Right renal cortex interstitium (tissue), 3 donors: ENCODE data around the gene KIRREL3. TPM values are rescaled to one million over a fixed set of nuclear protein-coding genes. Genes with fewer than 3 reads are reported as not detected.
"Not testable (repeated sequence)": the region's sequence is repeated elsewhere in the genome, so short reads cannot be mapped to it uniquely, and the experiment has no call there.

ENCODE experiments used
- DNase-seq, 3 donors: peaks; one replicate each; pipeline ENCODE4 v3.0.0-alpha.2; 2013; ENCODE audit warnings: low read depth in 3 of 3, low spot score in 2 of 3
- polyA plus RNA-seq, 3 donors: library from polyadenylated mRNA; unstranded; fragments of 120-200 nt; gene quantifications; one replicate each; pipeline ENCODE4 v1.2.1, GENCODE V29; 2013; ENCODE audit not compliant: insufficient read length in 3 of 3

KIRREL3 gene
- polyA plus RNA-seq, 3 donors, result 1.2 to 1.4 (median 1.3) TPM

DNA sequence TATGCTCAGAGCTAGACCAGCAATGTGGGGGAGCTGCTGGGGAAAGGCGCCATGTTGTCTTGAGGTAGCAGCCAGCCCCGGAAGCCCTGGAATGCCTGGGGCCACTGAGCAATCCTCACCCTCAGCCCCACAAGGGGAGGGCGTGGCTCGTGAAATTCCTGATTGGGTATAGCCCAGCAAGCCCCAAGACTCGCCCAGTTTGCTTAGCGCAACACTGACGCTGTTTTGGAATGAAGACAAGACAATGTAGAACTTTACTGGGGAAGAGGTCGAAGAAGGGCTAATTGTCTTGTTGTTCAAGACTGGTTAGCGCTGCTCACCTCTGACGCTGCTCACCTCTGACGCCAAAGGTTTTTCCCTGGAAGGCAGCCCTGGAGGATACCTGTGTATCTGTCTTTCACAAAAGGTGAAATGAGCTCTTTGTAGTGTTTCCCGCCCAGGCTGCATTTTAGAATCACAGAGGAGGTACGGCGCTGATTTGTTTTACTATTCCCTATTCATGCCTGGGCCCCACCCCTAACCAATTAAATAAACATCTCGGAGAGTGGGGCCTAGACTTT is 597.5 kb downstream of the KIRREL3 start:
- no peak for DNase-seq

DNA sequence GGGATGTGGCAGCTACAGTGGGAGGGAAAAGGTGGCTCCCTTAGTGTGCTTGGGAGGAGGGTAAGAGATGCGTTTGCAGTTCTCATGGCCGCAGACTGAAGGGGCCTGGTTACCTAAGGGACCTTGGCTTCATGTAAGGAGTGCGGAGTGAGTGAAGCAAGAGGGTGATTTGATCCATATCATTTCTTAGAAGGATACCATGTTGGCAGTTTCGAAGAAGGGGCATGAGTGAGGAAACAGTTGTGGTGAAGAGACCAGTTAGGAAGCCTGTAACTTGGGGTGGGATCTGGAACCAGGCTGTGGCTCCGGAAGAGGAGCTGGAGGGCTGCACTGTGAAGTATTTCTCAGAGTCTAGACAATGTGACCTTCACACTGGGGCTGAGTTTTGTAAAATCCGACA is 600.1 kb downstream of the KIRREL3 start:
- no peak for DNase-seq

DNA sequence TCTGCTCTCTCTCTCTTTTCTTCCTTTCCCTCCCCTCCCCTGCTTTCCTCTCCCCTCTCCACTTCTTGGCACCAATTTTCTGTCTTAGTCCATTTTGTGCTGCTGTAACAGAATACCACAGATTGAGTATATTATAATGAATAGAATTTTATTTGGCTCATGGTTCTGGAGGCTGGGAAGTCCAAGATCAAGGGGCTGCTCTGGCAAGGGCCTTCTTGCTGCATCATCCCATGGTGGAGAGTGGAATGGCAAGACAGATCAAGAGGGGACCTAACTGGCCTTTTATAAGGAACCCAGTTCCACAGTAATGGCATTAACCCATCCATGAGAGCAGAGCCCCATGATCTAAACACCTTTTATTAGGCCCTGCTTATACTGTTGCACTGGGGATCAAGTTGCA is 600.6 kb downstream of the KIRREL3 start:
- DNase-seq, result no peak

DNA sequence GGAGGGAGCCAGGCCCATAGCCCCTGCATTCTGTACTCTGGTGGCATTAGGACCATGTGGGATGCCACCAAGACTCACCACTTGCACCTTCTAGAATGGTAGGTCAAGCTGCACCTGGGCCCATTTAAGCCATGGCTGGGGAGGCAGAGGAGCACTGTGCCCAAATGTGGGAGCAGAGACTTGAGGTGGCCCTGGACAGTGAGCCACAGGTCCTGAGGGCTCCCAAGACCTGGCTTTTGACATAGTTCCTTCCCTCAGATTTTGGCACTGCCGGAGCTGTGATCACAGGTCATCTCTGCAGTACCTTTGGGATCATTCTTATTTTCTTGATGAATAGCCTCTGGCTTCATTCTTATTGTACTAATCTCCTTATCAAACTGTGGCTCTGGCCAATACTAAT is 601.8 kb downstream of the KIRREL3 start:
- DNase-seq, result no peak

DNA sequence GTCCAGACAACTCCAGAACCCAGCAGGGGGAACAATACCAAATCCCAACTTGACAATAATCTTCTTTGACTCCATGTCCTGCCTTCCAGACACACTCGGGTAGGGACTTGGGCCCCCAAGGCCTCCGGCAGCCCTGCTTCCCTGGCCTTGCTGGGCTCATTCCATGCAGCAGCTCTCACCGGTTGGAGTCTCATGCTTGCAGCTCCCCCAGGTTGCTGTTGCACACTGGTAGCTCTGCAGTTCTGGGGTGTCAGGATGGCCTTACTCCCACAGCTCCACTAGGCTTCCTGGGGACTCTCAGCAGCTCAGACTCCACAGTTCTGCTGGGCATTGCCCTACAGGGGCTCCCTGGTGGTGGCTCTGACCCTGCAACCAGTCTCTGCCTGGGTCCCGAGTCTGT is 602.3 kb downstream of the KIRREL3 start:
- DNase-seq, result no peak

DNA sequence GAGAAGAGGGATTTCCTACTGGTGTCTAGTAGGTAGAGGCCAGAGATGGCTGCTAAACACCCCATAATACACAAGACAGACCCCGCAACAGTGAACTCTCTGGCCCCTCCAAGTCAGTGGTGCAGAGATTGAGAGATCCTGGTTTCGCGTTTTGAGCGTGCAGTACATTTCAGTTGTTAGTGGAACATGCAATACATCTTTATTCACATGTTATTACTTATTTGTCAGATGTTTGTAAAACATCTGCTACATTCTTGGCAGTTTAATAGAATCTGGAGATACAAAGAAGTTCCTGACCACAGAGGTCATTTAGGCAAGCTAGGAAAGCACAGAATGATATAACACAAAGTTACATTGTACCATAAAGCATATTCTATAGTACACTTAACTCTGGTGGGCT is 603.6 kb downstream of the KIRREL3 start:
- DNase-seq, result no peak

DNA sequence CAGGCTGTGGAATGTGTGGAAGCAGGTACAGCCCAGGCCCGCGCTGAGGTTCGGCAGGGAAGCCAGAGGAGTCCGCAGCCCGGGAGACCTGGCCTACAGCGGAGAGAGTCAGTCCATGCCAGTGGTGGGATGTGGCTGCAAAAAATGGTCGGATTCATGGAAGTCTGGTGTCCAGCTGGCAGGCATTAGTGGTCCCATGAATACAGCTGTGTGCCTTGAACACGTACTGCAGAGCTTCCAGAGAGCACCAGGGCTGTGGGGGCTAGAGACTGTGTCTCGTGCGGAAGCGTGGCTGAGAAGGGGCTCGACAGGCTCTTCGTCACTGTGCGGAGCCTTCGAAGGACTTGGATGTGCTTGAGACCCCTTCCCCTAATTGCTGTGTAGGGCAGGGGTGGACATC is 604.3 kb downstream of the KIRREL3 start:
- DNase-seq, result not testable (repeated sequence)

DNA sequence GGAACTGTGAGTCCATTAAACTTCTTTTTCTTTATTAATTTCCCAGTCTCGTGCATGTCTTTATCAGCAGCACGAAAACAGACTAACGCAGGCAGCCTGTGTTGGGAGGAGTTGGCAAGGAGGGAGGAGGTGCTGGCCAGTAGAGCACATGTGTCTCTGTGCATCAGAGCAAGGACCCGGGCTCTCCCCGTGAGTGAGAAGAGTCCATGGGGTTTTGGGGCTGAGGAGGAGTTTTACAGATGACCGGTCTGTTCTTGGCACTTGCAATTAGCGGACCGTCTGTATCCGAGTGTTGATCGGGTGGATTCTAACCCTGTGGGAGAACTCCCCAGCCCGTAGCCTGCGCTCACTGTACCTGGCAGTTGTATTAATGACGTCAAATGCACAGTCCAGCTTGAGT is 604.8 kb downstream of the KIRREL3 start:
- not testable (repeated sequence) for DNase-seq

DNA sequence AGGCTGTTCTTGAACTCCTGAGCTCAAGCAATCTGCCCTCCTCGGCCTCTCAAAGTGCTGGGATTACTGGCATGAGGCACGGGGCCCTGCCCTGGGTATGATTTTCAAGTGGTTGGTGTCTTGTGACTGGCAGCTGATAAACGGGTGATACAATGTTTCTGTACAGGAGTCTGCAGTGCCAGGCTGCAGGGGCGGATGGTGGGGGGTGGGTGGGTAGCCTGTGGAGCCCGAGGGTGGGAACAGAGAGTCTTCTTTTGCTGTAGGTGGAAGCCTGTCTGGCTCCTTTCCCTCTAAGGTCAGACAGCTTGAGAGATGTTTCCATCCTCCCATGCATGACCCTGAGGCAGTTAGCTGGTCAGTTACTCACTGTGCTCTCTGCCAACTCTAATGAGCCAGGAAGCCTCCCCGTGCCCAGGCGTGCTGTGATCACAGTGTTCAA is 605.9 kb downstream of the KIRREL3 start:
- DNase-seq, result not testable (repeated sequence)

DNA sequence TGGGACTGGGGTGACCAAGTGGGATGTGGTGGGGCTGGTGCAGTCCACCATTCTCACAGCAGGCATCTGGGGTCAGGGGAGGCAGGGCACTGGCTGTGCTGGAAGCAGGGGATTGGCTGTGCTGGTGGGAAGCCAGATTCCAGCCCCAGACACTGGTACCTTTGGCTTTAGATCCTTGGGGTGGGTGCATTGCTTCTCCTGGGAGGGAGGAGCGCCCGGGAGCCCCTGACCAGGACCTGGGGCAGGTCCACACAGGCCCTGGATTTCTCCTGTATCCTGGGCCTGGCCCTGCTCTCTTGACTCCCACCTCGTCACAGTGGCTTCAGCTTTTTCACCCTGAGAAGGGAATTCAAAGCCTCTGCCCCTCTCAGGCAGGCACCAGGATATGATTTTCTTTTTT is 606.5 kb downstream of the KIRREL3 start:
- no peak for DNase-seq

DNA sequence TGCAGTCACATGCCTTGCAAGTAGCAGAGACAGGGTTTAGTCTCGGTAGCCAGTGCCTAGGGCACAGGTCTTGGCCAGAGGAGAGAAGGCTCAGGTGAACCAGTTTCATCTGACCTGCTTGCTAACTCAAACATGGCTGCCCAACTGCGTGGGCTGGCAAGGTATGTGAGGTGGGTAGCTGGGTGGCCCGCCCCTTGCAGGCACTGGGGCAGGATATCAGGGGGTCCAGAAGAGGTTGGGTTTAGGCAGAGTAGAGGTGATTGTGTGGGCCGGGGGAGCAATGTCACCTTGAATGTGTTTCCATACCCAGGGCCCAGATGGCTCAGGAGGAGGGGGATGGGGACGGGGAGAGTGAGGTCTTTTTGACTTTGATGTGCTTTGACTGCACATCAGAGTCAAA is 607.4 kb downstream of the KIRREL3 start:
- no peak for DNase-seq

DNA sequence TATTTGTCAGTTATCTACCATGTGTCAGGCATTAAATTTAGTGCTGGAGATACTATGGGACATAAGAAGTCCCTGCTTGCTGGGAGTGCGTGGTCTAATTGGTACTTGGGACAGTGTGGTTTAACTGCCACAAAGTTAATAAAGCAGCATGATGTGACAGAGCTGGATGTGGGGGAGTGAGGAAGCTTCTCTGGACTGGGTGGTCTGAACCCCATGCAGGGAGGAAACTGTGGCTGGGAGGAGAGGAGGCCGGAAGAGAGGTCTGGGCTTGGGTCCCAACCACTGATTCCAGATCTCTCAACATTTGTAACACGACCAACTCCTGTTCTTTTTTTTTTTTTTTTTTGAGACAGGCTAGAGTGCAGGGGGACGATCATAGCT is 607.9 kb downstream of the KIRREL3 start:
- no peak for DNase-seq

DNA sequence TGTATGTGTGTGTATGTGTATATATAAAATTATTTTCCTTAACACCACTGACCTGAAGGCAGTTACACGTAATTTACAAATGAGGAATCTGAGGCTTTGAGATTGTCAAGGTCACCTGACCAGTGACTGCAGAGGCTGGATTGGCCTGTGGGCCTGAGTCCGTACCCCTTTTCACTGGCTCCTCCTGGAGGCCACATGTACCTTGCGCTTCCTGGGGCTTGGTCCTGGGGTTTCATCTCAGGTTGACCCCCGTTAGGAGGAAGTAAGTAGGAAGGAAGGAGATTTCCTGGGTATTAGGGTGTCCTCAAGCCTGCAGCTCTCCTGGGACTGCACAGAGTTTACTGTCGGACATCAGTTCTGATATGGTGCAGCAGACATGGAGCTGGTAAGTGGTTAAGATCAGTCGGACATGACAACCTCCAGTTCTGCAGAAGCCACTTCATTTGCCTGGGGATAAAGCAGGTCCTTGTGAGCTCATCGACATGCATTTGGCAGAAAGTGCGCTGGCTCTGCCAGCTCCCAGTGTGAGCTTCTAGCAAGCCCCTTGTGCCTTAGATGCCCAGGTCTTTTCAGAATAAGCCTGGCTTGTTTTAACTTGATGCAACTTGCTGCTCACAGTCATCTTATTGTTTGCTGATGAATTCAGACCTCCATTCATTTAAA is 608.5 kb downstream of the KIRREL3 start:
- no peak for DNase-seq

DNA sequence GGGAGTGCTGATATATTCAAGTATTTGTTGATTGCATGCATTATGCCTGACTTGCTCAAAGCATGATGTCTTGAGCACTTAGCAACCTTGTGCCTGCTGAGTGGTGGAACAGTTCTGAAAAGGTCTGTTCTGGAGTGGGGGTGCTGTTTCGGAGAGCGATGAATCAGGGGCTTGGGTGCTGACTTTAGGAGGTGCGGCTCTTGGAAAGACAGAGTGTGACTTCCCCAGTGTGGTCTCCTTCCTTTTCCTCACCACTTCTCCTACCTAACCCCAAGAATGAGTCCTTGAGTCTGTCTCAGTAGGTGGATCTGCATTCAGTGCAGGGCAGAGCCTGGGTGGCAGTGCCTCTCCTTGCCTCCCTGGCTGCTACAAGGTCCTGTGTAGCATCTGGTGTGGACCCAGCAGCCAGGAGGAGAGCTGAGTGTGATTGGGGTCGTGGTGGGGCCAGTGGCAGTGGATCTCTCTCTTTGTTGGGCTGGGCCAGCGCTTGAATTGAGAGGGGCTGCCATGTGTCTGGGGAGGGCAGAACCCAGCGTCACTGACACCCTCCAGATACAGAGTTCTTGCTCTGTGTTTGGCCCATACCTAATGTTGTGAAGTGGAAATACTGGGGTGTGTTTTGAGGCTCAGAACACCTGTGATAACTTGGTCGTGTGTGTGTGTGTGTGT is 609.1 kb downstream of the KIRREL3 start:
- DNase-seq, result no peak

DNA sequence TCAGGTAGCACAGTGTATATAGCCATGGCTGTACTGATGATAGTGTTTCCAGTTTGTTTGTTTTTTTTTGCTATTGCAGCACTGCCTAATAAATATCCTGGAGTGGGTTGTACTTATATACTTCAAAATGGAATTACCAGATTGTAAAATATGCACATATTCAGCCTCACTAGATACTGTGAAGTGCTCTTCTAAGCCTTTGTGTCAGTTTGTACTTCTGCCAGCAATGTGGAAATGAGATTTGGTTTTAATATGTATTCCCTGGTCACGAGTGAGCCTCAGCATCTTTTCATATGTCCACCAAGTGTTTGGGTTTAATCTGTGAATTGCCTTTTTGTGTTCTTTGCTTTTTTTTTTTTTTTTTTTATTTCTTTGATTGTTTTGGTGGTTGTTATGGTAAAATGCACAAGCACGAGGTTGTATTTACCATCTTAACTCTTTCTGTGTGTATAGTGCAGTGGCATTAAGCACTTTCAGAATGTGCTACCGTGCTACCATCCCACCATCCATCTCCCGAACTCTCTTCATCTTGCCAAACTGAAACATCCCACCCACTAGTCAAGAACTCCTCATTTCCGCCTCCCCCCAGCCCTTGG is 610.2 kb downstream of the KIRREL3 start:
- no peak for DNase-seq

DNA sequence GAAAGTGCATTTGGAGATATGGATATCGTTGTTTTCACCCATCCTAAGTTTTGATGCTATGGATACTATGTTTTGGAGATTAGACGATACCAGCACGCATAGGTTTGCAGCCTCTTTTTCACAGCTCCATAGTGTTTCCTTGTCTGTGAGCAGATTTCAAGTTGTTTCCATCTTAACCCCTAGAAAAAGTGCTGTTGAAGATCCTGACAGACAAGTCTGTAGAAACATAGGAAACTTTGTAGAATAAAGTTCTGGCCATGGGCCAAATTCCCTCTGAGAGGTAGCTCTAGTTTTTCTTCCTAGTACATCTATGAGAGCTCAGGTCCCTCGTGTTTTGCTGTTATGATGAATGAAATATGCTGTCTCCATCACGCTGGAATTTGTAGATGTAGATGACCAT is 612.7 kb downstream of the KIRREL3 start:
- DNase-seq, result no peak

DNA sequence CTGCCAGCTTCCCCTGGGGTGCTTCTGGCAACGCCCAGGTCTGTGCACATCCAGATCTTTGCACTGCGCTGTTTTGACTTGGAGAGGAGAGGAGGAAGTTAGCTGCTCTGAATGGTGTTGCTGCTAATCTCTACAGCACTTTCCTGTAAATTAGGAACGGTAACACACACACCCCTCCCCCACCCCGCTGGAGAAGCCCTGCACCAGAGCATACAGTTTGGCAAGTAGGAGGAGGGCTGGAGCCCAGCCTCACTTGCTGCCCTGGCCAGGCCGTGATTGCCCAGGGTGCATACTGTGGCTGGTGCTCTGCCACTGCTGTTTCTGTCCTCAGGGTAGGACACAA is 613.9 kb downstream of the KIRREL3 start:
- DNase-seq, result not testable (repeated sequence)

DNA sequence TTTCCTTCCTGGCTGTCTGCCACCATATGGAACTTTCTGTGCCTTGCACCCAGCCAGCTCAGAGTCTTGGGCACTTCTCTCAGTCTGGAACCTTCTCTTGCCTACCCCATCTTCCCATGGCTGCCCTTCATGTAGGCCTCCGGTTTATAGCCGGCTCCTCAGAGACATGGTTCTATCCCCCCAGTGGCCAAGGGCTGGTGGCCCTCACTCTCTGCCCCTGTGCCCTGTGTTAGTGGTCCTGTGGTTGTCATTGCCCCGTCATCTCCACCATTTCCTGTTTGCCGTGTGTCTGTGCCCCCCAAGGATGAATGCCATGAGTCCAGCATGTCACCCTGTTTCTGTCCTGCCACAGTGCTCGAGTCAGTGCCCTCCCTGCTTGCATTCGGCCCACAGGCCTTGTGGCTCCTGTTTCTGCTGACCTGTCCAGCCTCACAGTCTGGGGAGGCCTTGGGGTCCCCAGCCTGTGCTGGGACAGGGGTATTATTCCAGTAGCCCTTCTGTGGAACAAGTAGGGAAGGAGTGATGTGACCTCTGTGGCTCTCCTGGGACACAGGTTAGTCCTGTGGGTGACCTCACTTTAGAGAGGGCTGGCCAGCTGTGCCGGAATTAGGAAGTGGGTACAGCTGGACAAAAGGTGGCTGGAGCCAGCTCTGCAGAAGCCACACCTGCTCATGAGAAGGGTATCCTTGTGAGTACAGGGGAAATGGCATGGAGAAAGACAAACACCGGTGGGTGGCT is 614.4 kb downstream of the KIRREL3 start:
- no peak for DNase-seq

DNA sequence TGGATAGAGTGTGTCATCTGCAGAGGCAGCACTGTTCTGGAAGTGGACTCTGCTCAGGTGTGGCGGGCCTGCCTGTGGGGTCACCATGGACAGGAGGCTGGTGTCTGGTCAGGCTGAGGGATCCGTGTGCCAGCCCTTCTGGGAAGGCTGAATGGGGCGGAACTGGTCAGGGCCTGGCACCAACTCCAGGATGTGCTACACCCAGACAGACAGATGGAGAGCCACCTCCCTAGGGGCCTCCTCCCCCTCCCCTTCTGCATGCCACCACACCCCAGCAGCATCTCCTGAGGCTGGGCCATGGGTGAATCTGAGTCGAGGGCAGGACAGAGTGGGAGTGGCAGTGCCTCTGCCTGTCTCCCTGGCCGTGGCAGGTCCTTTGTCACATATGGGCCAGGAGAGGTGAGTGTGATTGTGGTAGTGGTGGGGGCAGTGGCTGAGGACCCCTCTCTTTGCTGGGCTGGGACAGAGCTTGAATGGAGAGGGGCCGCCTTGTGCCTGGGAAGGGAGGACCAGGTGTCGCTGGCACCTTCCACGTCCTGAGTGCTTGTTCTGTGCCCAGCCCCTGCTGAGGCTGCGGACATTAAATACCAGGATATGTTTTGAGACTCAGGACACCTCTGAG is 616.0 kb downstream of the KIRREL3 start:
- no peak for DNase-seq

DNA sequence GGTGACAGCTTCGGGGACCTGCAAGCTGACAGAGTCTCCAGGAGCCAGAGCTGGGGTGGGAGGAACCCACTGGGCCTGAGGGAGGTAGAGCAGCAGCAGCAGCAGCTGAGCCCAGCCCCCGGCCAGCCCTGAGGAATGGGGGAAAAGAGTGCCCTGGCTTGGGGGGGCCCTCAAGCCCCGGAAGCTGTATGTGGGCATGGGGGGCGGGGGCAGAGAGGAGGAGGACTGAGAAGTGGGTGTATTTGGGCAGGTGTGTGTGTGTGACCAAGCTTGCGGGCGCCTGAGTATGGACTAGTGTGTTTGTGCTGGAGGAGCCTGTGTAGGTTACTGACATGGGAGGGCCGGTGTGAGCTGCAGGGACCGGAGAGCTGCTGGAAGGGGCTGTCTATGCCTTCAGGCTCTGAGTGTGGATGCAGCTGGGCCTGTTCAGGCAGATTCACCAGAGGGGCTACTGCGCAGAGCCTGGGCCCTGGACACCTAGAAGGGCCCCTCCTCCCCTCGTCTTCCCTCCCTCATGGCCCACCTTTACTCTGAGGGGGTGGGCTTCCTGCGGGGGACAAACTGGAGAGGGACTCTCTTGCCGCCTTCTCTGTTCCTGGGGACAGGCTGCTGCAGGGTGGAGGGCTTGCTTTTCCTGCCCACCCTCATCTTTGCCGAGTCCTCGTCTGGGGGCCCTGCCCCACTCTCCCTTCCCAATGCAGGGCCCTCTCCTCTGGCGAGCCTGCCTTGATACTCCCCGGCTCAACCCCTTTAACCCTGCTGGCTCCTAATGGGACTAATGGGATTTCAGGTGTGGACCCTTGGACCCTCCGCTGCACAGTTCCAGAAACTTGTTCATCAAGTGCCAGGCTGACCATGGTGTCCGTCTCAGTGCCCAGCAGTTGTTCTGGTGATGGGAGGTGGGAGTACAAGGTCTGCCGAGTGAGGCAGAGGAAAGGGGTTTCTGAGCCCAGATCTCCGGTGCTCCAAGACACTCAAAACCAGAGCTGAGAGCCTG is 616.9 kb downstream of the KIRREL3 start:
- no peak for DNase-seq
